RWPE1 (cell line): ENCODE data around the gene SHISA6.

ENCODE experiments used
- CTCF ChIA-PET: fragments of 350-600 bp; sonication (Branson Sonifier 250); formaldehyde crosslinking; extraction: SDS; loops from one replicate; lab custom pipeline; 2021; lab: Yijun Ruan, JAX
- POLR2A ChIA-PET: fragments of 400-600 bp; formaldehyde crosslinking; extraction: SDS; loops from one replicate; lab custom pipeline; 2020; ENCODE audit warnings: antibody characterized with exemption; ENCODE audit not compliant: low non-redundant PET; lab: Yijun Ruan, JAX
- DNase-seq: peaks from one replicate; pipeline ENCODE4 v3.0.0; 2012; ENCODE audit warnings: low spot score
- H3K27ac ChIP-seq: fragments of 450-650 bp; 2 replicates; pipeline ENCODE4 v1.5.1; 2017
- TF ChIP-seq, protein P1 (sequence below): fragments of 450-650 bp; conservative IDR thresholded peaks from 2 replicates; pipeline ENCODE4 v1.5.1; 2017; ENCODE audit warnings: low read depth, mild to moderate bottlenecking

SHISA6 gene

GRCh38 chr17:11272191-11272590 lies 31.2 kb downstream of the SHISA6 start:
- POLR2A ChIA-PET, result no interaction called here

GRCh38 chr17:11273596-11273995 lies 32.6 kb downstream of the SHISA6 start:
- H3K27ac ChIP-seq, result no peak overlapping the region
- ChIA-PET POLR2A (no interaction called here), CTCF (interaction anchor here (0.7 kb wide), 1 partner anchor 24 kb away, joined by 3 read pairs; no protein-coding TSS in a partner anchor)
- no peak for DNase-seq
- TF ChIP-seq, protein P1, sequence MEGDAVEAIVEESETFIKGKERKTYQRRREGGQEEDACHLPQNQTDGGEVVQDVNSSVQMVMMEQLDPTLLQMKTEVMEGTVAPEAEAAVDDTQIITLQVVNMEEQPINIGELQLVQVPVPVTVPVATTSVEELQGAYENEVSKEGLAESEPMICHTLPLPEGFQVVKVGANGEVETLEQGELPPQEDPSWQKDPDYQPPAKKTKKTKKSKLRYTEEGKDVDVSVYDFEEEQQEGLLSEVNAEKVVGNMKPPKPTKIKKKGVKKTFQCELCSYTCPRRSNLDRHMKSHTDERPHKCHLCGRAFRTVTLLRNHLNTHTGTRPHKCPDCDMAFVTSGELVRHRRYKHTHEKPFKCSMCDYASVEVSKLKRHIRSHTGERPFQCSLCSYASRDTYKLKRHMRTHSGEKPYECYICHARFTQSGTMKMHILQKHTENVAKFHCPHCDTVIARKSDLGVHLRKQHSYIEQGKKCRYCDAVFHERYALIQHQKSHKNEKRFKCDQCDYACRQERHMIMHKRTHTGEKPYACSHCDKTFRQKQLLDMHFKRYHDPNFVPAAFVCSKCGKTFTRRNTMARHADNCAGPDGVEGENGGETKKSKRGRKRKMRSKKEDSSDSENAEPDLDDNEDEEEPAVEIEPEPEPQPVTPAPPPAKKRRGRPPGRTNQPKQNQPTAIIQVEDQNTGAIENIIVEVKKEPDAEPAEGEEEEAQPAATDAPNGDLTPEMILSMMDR, result no peak

More at GRCh38 chr17:11272191-11272590, 31.2 kb downstream of the SHISA6 start:
- DNase-seq, result no peak
- TF ChIP-seq, protein P1, result no peak
- no peak overlapping the region for H3K27ac ChIP-seq
- CTCF ChIA-PET, result no interaction called here

- TF ChIP-seq, protein P1, result no peak
- no peak overlapping the region for H3K27ac ChIP-seq
- DNase-seq, result no peak
- ChIA-PET CTCF (interaction anchor here (0.6 to 0.7 kb wide), 2 partner anchors 23 to 414 kb away, joined by 3 to 5 read pairs; no protein-coding TSS in a partner anchor), POLR2A (no interaction called here)
These were observed 33.1 kb downstream of the SHISA6 start for GRCh38 chr17:11274106-11274505.

- ChIA-PET CTCF (no interaction called here), POLR2A (no interaction called here)
- no peak overlapping the region for H3K27ac ChIP-seq
- DNase-seq, result no peak
- TF ChIP-seq, protein P1, result no peak
These were observed 35.5 kb downstream of the SHISA6 start for GRCh38 chr17:11276486-11276885.

DNA sequence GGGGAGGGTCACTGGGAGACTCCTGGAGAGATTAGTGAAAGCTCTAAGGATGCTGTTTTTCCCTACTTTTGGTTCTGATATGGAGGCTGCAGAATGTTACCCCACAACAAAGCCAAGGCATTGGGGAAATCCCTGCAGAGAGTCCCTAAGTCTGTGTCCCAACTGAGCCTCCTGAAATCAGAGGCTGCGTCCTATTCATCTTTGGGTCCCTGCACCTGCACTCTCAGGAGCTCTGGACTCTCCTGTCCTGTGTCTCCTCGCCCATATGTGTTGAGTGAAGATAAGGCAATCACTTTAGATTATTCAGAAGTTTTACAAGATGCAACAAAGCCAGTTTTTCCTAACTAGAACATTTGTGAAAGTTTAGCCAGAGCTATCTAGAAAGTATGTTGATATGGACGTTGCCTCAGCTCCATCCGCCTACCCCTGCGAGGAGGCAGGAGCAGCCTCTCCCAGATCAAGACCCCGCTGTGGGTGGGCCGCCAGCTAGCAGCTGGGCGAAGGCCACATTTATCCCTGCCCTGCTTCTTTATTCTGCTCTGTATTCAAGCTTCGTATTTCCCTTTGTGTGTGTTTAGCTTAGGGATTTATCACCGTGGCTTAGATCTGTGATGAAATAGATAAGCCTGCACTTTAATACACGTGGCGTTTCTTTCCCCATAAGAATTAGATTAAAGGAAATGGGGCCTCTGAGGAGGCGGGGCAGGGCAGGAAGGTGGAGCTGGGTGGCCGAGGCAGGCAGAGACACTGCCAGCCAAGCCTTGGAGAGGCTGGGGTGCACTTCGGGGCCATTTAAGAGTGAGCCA lies 37.4 kb downstream of the SHISA6 start:
- ChIA-PET CTCF (no interaction called here), POLR2A (no interaction called here)
- no peak for DNase-seq
- TF ChIP-seq, protein P1, result no peak
- H3K27ac ChIP-seq, result no peak overlapping the region

DNA sequence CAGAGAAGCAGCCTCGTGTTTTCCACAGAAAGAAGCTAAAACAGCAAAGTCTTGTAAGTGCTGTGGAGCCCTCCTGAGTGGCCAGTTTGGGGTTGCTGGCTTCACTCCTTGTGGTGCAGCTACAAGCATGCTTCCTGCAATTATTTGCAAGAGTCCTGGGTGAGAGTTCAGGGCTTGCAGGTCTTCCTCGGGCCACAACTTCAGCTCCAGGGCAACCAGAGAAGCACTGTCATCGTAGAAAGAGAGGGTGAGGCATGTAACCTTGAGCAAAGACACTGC lies 37.9 kb downstream of the SHISA6 start:
- TF ChIP-seq, protein P1, result no peak
- ChIA-PET CTCF (interaction anchor here (0.6 kb wide), 1 partner anchor 30 kb away, joined by 3 read pairs; no protein-coding TSS in a partner anchor), POLR2A (no interaction called here)
- DNase-seq, result no peak
- H3K27ac ChIP-seq, result no peak overlapping the region
